NOMO-1 treated with DMSO at 0.1 percent for 48 hours (cell line): Measurements from ENCODE around the gene ATG4B.

Experiments
- DNase-seq: peaks from one replicate; lab custom pipeline; 2025; ENCODE audit not compliant: unreplicated experiment; lab: John Stamatoyannopoulos, UW

ATG4B gene

GRCh38 chr2:241612156-241613016, 25.1 kb upstream of the ATG4B start:
- no peak for DNase-seq

- no peak for DNase-seq
These were observed 24.3 kb upstream of the ATG4B start for GRCh38 chr2:241613017-241613780.

GRCh38 chr2:241615041-241615440, 22.5 kb upstream of the ATG4B start:
- DNase-seq, result no peak

- DNase-seq, result no peak
These were observed 21.9 kb upstream of the ATG4B start for GRCh38 chr2:241615522-241616052.

GRCh38 chr2:241616168-241617125, 21.0 kb upstream of the ATG4B start:
- DNase-seq, result no peak

- DNase-seq, result no peak
These were observed 19.9 kb upstream of the ATG4B start for GRCh38 chr2:241617431-241618154.

- no peak for DNase-seq
These were observed 19.1 kb upstream of the ATG4B start for GRCh38 chr2:241618296-241618805.

GRCh38 chr2:241618829-241619228, 18.7 kb upstream of the ATG4B start:
- DNase-seq, result no peak

- no peak for DNase-seq
These were observed 17.7 kb upstream of the ATG4B start for GRCh38 chr2:241619597-241620418.

GRCh38 chr2:241620419-241620769, 17.1 kb upstream of the ATG4B start:
- no peak for DNase-seq

- no peak for DNase-seq
These were observed 9.8 kb upstream of the ATG4B start for GRCh38 chr2:241627675-241628074.

GRCh38 chr2:241629762-241630435, 7.6 kb upstream of the ATG4B start:
- no peak for DNase-seq

- DNase-seq, result no peak
These were observed 4.8 kb upstream of the ATG4B start for GRCh38 chr2:241632478-241633325.

- DNase-seq, result no peak
These were observed 3.9 kb upstream of the ATG4B start for GRCh38 chr2:241633561-241633960.

- no peak for DNase-seq
These were observed 1.7 kb upstream of the ATG4B start for GRCh38 chr2:241635756-241636155.

GRCh38 chr2:241636182-241637017, 1.1 kb upstream of the ATG4B start:
- peak; percentile 41 for DNase-seq
